ENCODE data around the gene PRR14. TPM values are rescaled to one million over a fixed set of nuclear protein-coding genes. Genes with fewer than 3 reads are reported as not detected.

The PRR14 gene
- total RNA-seq: 10 to 100 TPM; 76.6 to 97.5 TPM

DNA sequence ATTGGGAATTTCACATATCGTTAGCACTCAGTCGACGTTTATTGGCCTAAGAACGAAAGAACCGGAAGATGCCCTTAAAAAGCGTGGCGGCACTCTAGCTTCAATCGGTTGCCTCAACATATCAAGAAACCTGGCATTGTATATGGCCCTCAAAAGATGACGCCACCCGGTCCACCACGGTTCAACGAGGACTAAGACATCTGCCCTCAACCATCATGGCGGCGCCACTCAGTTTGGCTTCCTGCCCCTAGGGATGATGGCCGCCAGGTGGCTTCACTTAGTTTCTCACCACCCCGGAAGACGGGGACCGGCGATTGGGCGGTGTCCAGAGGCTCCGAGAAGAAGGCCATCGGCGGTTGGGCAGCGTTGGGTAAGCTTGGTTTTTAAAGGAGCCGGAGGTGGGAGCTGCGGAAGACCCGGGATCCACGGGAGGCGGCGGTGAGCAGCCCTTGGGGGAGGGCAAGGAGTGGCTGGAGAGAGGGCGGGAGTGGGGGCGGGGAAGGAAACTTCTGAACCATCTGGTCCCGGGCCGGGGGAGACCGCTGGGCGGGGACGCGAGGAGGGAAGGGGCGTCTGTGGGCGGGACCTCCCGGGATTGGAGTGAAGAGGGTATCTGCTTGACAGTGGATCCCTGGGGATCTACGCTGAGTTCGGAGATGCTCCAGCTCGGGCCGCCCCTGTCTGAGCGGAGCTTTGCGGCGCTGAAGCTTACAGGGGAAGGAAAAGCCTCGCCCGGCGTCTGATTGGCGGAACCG, at the start of gene PRR14:
Gene PRR14 (plus strand): TSS at position 592 of the 755 bp plus-strand sequence. CDS start 686 bp downstream, outside the sequence.
- Mint-ChIP-seq H3K4me3 (peak within 1 kb of the TSS; percentile 98), H3K36me3 (ENCODE audit: low read depth) (peaks cover 47% of the 10 kb centered on the region), H3K4me1 (peaks cover 6% of the 10 kb centered on the region), H3K9me3 (no peaks in the 10 kb centered on the region), H3K27me3 (no peaks in the 10 kb centered on the region), H3K27ac (peak within 1 kb of the TSS; percentile 96)
- ATAC-seq (replicated peaks): peak; percentile 83

DNA sequence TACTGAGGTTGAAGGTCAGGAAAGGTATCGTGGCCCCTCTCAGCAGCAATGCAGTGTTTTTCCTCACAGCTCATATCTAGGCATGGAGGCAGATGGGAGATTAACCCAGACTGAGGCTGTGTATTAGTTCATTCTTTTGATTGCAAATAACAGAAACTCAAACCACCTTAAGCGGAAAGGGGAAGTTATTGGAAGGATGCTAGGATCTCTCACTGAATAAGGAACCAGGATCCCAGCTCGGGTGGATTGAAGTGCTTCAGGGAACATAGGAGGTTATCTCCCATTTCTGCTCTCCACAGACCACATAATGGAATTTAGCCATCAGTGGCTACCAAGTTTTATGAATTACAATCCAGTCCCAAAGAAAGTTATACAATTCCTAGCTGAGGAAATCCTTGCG, 48.8 kb upstream of the PRR14 start:
- Mint-ChIP-seq H3K36me3 (ENCODE audit: low read depth) (peaks cover 41% of the 10 kb centered on the region), H3K9me3 (no peaks in the 10 kb centered on the region), H3K4me3 (no peak overlapping the region), H3K27me3 (no peaks in the 10 kb centered on the region), H3K27ac (peak overlapping the region; percentile 45), H3K4me1 (no peaks in the 10 kb centered on the region)
- no peak for ATAC-seq (replicated peaks)

DNA sequence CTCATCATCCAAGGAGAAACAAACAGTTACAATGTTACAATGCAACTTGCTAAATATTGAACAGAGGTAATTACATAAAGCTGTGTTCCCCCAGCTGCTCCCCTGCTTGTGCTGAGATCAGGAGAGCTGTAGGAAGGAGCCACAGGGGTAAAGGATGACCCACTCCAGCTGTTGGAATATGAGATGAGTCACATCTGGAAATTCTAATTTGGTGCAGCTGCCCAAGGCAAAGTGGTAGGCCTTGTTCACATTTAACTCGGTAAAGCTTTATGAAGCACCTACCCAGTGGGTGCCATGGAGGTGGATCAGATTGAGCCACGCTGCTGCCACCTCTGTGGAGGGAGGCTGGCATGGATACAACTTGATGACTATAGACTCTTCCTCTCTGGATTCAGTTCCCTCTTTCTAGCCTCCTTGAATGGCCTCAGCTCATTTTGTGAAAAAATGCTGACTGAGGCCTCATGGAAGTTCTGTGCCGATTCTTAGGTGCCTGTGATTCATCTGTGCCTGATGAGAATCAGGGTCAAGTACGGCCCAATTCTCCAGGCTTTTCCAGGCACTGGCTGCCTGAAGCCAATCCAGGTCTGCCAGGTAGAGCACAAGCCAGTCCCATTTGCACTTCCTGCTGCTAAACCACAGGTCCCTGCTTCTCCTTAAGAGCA, 48.0 kb upstream of the PRR14 start:
- Mint-ChIP-seq H3K36me3 (ENCODE audit: low read depth) (peaks cover 49% of the 10 kb centered on the region), H3K9me3 (no peaks in the 10 kb centered on the region), H3K4me1 (no peaks in the 10 kb centered on the region), H3K27ac (no peak overlapping the region), H3K27me3 (no peaks in the 10 kb centered on the region), H3K4me3 (no peak overlapping the region)
- no peak for ATAC-seq (replicated peaks)

DNA sequence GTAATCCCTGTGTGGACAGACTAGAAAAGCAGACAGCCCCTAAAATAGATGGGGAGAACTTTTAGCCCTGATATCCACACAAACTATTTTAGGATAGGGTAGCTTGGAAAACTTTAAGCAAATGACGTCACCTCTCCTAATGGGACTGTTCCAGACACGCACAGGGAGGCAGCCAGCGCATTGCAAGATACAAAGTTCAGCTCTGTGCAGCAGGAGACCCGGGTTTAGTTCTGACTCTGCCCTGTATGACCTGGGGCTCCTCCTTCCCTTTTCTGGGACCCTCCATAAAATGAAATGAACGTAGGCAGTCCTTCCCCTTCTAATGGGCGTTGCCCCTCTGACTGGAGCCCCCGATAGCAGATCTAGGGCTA, 46.8 kb upstream of the PRR14 start:
- Mint-ChIP-seq H3K27me3 (no peaks in the 10 kb centered on the region), H3K4me1 (no peaks in the 10 kb centered on the region), H3K36me3 (ENCODE audit: low read depth) (peaks cover 61% of the 10 kb centered on the region), H3K9me3 (no peaks in the 10 kb centered on the region), H3K27ac (no peak overlapping the region), H3K4me3 (no peak overlapping the region)
- no peak for ATAC-seq (replicated peaks)

DNA sequence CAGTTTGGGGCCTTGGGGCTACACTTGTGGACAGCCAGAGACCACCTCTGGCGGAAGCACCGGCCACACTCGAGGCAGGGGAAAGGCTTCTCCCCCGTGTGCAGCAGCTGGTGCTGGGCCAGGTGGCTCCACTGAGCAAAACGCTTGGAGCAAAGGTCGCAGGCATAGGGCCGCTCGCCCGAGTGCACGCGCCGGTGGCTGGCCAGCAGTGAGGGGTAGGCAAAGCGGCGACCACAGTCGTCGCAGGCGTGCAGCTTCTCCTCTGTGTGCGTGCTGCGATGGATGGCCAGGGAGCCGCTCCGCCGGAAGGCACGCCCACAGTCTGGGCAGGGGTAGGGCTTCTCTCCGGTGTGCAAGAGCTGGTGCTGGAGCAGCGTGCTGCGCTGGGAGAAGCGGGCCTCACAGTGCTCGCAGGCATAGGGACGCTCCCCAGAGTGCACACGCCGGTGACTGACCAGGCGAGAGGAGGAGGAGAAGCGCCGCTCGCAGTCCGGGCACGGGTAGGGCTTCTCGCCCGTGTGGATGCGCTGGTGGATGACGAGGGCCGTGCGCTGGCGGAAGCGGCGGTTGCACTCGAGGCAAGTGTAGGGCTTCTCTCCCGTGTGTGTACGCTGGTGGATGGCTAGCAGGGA, 46.3 kb upstream of the PRR14 start:
- no peak overlapping the region for H3K4me3 Mint-ChIP-seq
- H3K4me1 Mint-ChIP-seq: no peaks in the 10 kb centered on the region
- no peaks in the 10 kb centered on the region for H3K9me3 Mint-ChIP-seq
- ATAC-seq (replicated peaks): no peak
- no peaks in the 10 kb centered on the region for H3K27me3 Mint-ChIP-seq
- peaks cover 62% of the 10 kb centered on the region for H3K36me3 Mint-ChIP-seq (ENCODE audit: low read depth)
- H3K27ac Mint-ChIP-seq: no peak overlapping the region

DNA sequence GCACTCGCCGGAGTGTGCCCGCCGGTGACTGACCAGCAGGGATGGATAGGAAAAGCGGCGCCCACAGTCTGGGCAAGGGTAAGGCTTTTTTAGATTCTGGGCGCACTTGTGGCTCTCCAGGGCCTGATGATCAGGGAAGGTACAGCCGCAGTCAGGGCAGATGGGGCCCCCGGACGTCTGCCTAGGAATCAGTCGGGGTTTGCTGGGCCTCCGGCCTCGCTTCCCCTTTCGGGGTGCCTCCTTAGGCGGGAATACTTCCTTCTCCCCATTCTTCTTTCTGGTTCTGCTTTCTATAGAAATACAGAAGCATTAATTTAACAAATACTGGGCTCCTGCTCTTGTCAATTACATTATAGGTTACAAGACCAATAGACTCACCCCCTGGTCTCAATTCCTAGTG, 45.6 kb upstream of the PRR14 start:
- H3K27ac Mint-ChIP-seq: no peak overlapping the region
- H3K9me3 Mint-ChIP-seq: no peaks in the 10 kb centered on the region
- H3K4me1 Mint-ChIP-seq: no peaks in the 10 kb centered on the region
- ATAC-seq (replicated peaks): no peak
- no peaks in the 10 kb centered on the region for H3K27me3 Mint-ChIP-seq
- H3K36me3 Mint-ChIP-seq (ENCODE audit: low read depth): peaks cover 64% of the 10 kb centered on the region
- H3K4me3 Mint-ChIP-seq: no peak overlapping the region

DNA sequence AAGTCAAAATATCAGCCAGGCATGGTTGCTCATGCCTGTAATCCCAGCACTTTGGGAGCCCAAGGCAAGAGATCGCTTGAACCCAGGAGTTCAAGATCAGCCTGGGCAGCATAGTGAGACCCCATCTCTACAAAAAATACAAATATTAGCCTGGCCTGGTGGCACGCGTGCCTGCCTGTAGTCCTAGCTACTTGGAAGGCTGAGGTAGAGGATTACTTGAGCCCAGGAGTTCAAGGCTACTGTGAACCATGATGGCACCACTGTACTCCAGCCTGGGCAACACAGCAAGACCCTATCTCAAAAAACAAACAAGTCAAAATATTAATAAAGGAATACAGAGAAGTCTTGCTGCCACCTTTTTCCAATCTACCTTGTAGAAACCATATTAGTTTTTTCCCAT, 44.8 kb upstream of the PRR14 start:
- ATAC-seq (replicated peaks): no peak
- H3K9me3 Mint-ChIP-seq: no peaks in the 10 kb centered on the region
- H3K36me3 Mint-ChIP-seq (ENCODE audit: low read depth): peaks cover 67% of the 10 kb centered on the region
- H3K4me3 Mint-ChIP-seq: no peak overlapping the region
- no peaks in the 10 kb centered on the region for H3K27me3 Mint-ChIP-seq
- H3K27ac Mint-ChIP-seq: peak overlapping the region; percentile 52
- H3K4me1 Mint-ChIP-seq: no peaks in the 10 kb centered on the region

DNA sequence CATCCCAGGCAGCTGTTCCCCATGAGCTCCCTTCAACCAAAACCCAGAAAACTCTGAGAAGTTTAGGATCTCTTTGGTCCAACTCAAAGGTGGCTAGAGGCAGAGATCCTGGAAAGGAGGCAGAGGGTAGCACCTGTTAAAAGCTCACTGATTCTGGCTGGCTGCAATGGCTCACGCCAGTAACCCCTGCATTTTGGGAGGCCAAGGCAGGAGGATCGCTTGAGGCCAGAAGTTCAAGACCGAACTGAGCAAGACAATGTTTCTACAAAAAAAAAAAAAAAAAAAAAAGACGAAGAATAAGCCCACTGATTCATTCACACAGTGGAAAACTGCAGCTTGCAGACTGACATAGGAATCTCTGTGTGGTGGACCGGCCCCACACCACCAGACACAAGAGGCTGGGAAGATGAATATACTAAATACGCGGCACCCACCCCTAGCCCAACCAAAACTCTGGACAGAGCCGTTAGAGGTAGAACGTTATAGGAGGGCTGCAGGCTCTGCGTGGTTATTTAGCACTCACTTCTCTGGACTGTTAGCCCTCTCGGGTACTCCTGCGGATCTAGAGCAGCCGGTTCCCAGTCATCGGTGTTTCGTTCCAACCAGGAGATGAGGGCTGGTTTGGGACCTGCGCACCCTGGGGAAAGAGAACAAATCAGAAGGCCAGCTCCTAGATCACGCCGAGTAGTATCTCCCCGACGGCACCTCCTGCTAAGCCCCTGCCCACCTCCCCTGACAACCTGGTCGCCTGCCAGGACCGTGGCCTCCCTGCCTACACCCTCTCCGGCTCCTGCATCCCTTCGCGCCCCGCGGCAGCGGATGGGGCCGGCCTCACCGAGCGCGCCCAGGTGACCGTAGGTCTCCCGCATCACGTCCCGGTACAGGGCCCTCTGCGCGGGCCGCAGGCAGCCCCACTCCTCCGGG, 41.5 kb upstream of the PRR14 start:
- ATAC-seq (replicated peaks): peak; percentile 57
- Mint-ChIP-seq H3K36me3 (ENCODE audit: low read depth) (peaks cover 53% of the 10 kb centered on the region), H3K4me1 (no peaks in the 10 kb centered on the region), H3K27me3 (no peaks in the 10 kb centered on the region), H3K9me3 (no peaks in the 10 kb centered on the region), H3K27ac (peak overlapping the region; percentile 94), H3K4me3 (peak overlapping the region; percentile 86)

DNA sequence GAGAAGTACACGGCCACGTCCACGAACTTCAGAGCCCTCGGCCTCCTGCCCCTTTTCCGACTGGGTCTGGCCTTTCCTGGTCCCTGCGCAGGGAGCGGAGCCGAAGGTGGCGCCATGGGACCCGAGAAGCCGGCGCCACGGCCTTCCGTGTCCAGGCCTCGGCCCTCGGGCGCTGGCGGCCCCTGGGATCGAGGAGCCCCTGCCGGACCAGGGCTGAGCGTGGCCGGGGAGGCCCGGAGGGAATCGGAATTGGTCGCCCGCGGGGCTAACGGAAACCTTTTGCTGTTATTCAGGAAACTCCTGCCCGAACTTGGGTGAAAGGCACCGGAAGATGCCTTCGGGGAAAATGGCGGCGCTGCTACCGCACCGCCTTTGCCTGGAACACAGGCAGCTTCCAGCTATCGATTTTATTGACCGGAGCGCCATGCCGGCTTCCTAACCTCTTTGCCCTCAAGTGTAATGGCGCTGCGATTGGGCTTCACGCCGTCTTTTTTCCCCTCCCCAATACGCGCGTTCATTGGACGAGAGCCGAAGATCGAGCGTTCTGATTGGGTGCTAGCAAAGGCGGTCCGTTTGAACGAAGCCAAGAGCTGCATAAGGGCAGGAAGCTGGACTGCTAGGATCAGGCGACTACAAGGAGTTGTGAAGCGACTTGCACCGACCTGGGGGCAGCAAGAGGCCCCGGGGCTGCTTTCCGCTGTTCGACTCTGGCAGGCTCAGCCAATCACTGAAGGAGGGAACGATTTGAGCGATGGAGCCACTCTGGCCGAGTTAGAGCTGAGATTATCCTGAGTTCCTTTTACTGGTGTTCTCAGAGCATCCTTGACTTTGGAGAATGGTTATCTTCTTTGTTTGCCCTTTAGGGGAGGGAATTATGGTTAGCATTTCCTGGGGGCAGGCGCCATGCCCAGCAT, 40.6 kb upstream of the PRR14 start, which contains the start of gene ZNF689:
Gene ZNF689 (minus strand): TSS at position 464 of the 914 bp plus-strand sequence. CDS start 348 bp downstream, at position 116.
- Mint-ChIP-seq H3K4me3 (peak within 1 kb of the TSS; percentile 86), H3K36me3 (ENCODE audit: low read depth) (peaks cover 44% of the 10 kb centered on the region), H3K9me3 (no peaks in the 10 kb centered on the region), H3K27ac (peak within 1 kb of the TSS; percentile 94), H3K4me1 (no peaks in the 10 kb centered on the region), H3K27me3 (no peaks in the 10 kb centered on the region)
- peak; percentile 95 for ATAC-seq (replicated peaks)

DNA sequence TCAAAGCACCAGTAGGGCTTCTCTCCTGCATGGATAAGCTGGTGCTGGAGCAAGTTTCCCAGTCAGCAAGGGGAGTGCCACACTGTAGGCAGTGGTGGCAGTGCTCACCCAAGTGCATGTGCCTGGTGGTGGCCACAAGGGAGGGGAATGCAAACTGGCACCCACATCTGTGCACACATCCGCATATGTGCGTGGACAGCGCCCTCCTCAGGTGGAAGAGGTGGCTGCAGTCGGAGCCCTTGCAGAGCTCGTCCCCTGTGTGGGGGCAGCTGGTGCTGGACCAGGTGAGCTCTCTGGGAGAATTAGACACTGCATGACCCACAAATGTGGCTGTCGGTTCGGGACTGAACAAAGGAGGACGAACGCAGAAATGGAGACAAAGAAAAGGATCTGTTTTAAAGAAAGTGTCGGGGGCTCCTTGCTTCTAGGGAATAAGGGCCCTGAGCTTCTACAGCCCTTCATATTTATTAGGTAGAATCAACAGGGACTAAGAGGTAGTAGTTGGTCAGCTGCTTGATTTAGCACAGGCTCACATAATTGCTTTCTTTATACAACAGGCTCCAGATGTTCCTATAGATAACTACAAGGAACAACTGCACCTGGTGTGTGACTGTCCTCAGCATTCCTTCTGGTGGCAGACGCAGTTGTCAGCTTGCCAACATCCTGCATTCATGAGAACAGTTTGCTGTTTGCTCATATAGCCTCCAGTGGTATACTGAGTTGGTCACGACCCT, 35.2 kb upstream of the PRR14 start:
- Mint-ChIP-seq H3K4me1 (no peaks in the 10 kb centered on the region), H3K4me3 (no peak overlapping the region), H3K27ac (no peak overlapping the region), H3K27me3 (no peaks in the 10 kb centered on the region), H3K9me3 (no peaks in the 10 kb centered on the region), H3K36me3 (ENCODE audit: low read depth) (no peaks in the 10 kb centered on the region)
- ATAC-seq (replicated peaks): peak; percentile 90

DNA sequence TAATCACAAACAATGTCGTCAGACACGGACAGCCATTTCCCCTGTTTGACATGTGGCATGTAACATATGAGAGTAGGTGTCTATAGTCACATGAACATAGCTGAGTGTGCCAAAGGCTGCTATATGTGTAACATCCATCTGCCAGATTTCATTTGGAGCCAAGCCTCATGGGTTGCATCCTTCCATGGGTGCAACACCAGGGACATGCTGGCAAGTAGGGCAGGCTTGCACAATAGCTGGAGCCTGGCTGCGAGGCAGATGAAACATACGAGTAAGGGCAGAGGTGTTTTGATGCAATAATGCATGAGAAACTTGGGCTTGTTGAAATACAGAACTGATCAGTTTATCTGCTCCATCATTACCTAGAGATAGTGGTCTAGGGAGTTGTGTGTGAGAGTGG, 31.6 kb upstream of the PRR14 start:
- no peaks in the 10 kb centered on the region for H3K9me3 Mint-ChIP-seq
- H3K4me3 Mint-ChIP-seq: no peak overlapping the region
- peaks cover 3% of the 10 kb centered on the region for H3K27me3 Mint-ChIP-seq
- no peak overlapping the region for H3K27ac Mint-ChIP-seq
- H3K4me1 Mint-ChIP-seq: no peaks in the 10 kb centered on the region
- ATAC-seq (replicated peaks): no peak
- no peaks in the 10 kb centered on the region for H3K36me3 Mint-ChIP-seq (ENCODE audit: low read depth)

DNA sequence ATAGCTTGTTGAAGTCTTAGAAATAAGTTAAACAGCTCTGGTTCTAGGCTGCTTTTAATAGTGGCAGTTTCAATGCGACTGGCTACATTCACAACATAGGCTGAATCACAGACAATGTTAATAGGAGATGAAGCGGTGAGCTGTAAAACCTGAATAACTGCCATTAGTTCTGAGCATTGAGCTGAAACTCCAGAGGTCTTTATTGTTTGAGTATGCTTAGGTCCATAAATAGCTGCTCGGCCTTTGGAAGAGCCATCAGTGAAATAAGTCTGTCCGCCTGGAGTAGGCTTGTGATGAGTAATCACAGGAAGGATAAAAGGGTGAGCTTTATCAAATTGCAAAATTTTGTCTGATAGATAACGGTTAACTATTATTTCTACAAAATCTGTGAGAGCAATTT, 31.1 kb upstream of the PRR14 start:
- Mint-ChIP-seq H3K36me3 (ENCODE audit: low read depth) (no peaks in the 10 kb centered on the region), H3K9me3 (no peaks in the 10 kb centered on the region), H3K4me1 (no peaks in the 10 kb centered on the region)

DNA sequence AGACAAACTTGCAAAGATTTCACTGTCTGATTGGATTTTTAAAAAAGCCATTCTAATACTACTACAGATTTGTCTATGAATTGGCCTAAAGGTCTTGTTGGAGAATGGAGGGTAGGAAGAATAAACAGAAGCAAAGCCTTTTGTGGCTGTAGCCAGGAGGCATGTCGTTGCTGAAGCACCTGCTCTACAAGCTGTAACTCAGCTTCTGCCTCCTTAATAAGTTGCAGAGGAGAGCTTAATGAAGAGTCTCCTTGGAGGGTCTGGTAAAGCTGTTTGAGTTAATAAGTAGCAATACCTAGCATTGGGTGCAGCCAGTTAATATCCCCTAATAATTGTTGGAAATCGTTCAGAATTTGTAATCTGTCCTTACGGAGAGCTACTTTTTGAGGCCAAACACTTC, 30.6 kb upstream of the PRR14 start:
- no peak for ATAC-seq (replicated peaks)
- H3K27me3 Mint-ChIP-seq: peaks cover 3% of the 10 kb centered on the region
- no peaks in the 10 kb centered on the region for H3K4me1 Mint-ChIP-seq
- H3K9me3 Mint-ChIP-seq: no peaks in the 10 kb centered on the region
- no peak overlapping the region for H3K27ac Mint-ChIP-seq
- no peak overlapping the region for H3K4me3 Mint-ChIP-seq
- no peaks in the 10 kb centered on the region for H3K36me3 Mint-ChIP-seq (ENCODE audit: low read depth)

More for the DNA sequence above, 31.1 kb upstream of the PRR14 start:
- H3K27me3 Mint-ChIP-seq: peaks cover 3% of the 10 kb centered on the region
- ATAC-seq (replicated peaks): no peak
- no peak overlapping the region for H3K27ac Mint-ChIP-seq
- H3K4me3 Mint-ChIP-seq: no peak overlapping the region

All from activated T-helper 17 cell treated with anti-CD3 and anti-CD28 coated beads, Interleukin-2, amount 50 U/mL, for 72 hours (primary cell).